ENCODE results near the gene THOP1. TPM values are rescaled to one million over a fixed set of nuclear protein-coding genes. Genes with fewer than 3 reads are reported as not detected.
"Not testable (repeated sequence)": the region's sequence is repeated elsewhere in the genome, so short reads cannot be mapped to it uniquely, and the experiment has no call there.

Gene THOP1
- total RNA-seq, 1 donor from 2014 or later: 173 TPM

- Mint-ChIP-seq H3K4me3 (no peak overlapping the region), H3K27me3 (ENCODE audit: low read depth) (no peaks in the 10 kb centered on the region), H3K27ac (ENCODE audit: unreplicated experiment) (no peak overlapping the region), H3K36me3 (ENCODE audit: low read depth) (peaks cover 6% of the 10 kb centered on the region), H3K9me3 (no peaks in the 10 kb centered on the region), H3K4me1 (peaks cover 3% of the 10 kb centered on the region)
- TF ChIP-seq, protein P1, sequence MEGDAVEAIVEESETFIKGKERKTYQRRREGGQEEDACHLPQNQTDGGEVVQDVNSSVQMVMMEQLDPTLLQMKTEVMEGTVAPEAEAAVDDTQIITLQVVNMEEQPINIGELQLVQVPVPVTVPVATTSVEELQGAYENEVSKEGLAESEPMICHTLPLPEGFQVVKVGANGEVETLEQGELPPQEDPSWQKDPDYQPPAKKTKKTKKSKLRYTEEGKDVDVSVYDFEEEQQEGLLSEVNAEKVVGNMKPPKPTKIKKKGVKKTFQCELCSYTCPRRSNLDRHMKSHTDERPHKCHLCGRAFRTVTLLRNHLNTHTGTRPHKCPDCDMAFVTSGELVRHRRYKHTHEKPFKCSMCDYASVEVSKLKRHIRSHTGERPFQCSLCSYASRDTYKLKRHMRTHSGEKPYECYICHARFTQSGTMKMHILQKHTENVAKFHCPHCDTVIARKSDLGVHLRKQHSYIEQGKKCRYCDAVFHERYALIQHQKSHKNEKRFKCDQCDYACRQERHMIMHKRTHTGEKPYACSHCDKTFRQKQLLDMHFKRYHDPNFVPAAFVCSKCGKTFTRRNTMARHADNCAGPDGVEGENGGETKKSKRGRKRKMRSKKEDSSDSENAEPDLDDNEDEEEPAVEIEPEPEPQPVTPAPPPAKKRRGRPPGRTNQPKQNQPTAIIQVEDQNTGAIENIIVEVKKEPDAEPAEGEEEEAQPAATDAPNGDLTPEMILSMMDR (conservative IDR thresholded peaks at IDR 0.05): no peak
- no peak for DNase-seq (ENCODE audit: low read depth, low spot score)
Observed at GRCh38 chr19:2813235-2814160, 28.2 kb downstream of the THOP1 start.

DNA sequence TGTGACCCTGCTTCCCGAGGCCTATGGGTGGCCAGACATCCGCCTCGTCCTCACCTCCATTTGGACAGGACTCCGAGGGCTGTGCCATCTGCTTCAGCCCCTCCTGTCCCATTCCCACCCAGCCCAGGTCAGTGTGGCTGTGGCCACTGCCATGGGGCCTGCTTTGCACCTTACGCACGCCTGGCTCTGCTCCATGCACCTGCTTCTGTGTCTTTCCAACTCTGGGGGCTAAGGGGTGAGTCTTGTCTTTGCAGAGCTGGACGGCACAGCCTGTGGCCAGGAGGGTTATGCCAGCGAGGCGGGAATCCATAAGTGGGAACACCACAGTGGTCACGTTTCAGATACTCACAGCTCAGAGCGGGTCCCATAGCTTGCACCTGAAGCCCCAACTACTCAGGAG is 29.1 kb downstream of the THOP1 start:
- peaks cover 3% of the 10 kb centered on the region for H3K4me1 Mint-ChIP-seq
- peaks cover 3% of the 10 kb centered on the region for H3K36me3 Mint-ChIP-seq (ENCODE audit: low read depth)
- no peak overlapping the region for H3K27ac Mint-ChIP-seq (ENCODE audit: unreplicated experiment)

DNA sequence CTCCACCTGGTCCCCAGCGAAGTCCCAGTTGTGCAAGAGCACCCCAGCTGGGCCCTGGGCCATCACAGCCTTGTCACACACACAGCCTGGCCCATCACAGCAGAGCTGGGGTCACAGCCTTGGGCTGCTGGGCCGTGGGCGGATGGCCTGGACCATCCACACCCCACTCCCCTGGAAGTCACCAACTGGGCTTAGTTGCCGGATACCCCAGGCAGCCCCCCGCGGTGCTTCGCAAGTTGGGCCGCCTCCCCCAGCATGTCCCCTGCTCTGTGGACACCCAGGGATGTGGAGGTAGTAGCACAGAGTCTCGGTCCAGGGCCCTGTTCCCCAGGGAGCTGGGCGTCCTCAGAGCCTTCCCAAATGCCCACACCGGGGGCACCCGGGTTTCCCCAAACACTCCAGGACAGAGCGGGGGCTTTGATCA is 29.9 kb downstream of the THOP1 start:
- no peak overlapping the region for H3K4me3 Mint-ChIP-seq
- no peak overlapping the region for H3K27ac Mint-ChIP-seq (ENCODE audit: unreplicated experiment)
- no peak for DNase-seq (ENCODE audit: low read depth, low spot score)
- H3K4me1 Mint-ChIP-seq: peaks cover 3% of the 10 kb centered on the region
- H3K9me3 Mint-ChIP-seq: no peaks in the 10 kb centered on the region
- H3K36me3 Mint-ChIP-seq (ENCODE audit: low read depth): peaks cover 3% of the 10 kb centered on the region
- TF ChIP-seq, protein P1 (conservative IDR thresholded peaks at IDR 0.05): no peak
- no peaks in the 10 kb centered on the region for H3K27me3 Mint-ChIP-seq (ENCODE audit: low read depth)

More for the DNA sequence above, 29.1 kb downstream of the THOP1 start:
- Mint-ChIP-seq H3K4me3 (peak overlapping the region; percentile 49), H3K9me3 (no peaks in the 10 kb centered on the region), H3K27me3 (ENCODE audit: low read depth) (no peaks in the 10 kb centered on the region)
- no peak for DNase-seq (ENCODE audit: low read depth, low spot score)
- TF ChIP-seq, protein P1 (conservative IDR thresholded peaks at IDR 0.05): no peak

DNA sequence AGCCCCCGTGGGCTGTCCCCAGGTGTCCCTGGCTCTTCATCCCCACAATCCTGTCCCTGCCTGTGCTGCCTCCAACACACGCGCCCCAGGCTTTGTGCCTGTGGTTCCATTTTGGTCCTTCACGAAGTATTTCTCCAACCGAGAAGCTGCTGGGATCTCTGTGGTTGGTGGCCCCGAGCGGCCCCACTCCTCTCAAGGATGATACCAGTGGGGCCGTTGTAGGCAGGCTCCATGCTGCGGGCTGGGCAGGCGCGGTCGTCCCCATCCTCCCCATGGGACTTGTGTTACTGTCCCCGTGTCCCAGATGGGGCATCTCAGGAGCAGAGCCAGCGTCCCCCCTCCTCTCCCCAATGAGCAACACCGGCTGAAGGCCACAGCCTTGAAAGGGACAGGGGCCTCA is 30.6 kb downstream of the THOP1 start:
- peaks cover 3% of the 10 kb centered on the region for H3K36me3 Mint-ChIP-seq (ENCODE audit: low read depth)
- peaks cover 3% of the 10 kb centered on the region for H3K4me1 Mint-ChIP-seq
- TF ChIP-seq, protein P1 (conservative IDR thresholded peaks at IDR 0.05): no peak
- H3K9me3 Mint-ChIP-seq: no peaks in the 10 kb centered on the region
- H3K27me3 Mint-ChIP-seq (ENCODE audit: low read depth): no peaks in the 10 kb centered on the region
- H3K27ac Mint-ChIP-seq (ENCODE audit: unreplicated experiment): no peak overlapping the region
- H3K4me3 Mint-ChIP-seq: no peak overlapping the region
- no peak for DNase-seq (ENCODE audit: low read depth, low spot score)

GRCh38 chr19:2816641-2817040 is 31.3 kb downstream of the THOP1 start:
- Mint-ChIP-seq H3K4me3 (peak overlapping the region; percentile 44), H3K9me3 (no peaks in the 10 kb centered on the region), H3K27ac (ENCODE audit: unreplicated experiment) (no peak overlapping the region), H3K27me3 (ENCODE audit: low read depth) (no peaks in the 10 kb centered on the region), H3K36me3 (ENCODE audit: low read depth) (peaks cover 3% of the 10 kb centered on the region), H3K4me1 (peaks cover 3% of the 10 kb centered on the region)
- TF ChIP-seq, protein P1 (conservative IDR thresholded peaks at IDR 0.05): no peak
- DNase-seq (ENCODE audit: low read depth, low spot score): no peak

DNA sequence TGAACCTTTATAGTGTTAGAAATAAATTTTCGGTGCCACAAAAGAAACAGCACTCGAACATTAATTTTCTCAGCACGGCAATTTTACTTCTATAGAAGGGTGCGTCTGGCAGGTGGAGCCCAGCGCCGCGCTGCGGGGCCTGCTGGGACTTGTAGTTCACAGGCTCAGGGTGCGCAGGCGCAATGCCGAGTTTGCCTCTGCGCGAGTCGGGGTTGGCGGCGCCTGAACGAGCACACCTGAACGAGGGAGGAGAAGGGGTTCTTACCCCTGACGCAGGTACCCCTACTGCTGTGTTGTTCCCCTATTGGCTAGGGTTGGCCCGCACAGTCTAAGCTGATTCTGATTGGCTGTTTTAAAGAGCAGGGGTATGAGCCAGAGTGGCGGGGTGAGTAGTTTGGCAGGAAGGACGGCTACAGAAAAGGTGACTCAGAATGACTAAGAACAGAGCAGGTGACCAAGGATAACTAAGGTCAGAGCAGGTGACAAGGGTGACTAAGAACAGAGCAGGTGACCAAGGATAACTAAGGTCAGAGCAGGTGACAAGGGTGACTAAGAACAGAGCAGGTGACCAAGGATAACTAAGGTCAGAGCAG is 32.0 kb downstream of the THOP1 start:
- H3K9me3 Mint-ChIP-seq; H3K27me3 Mint-ChIP-seq (ENCODE audit: low read depth); DNase-seq (ENCODE audit: low read depth, low spot score); H3K36me3 Mint-ChIP-seq (ENCODE audit: low read depth); H3K27ac Mint-ChIP-seq (ENCODE audit: unreplicated experiment); H3K4me1 Mint-ChIP-seq: not testable (repeated sequence)
- peak overlapping the region; percentile 81 for H3K4me3 Mint-ChIP-seq
